ENCODE results near the gene NPC1L1. TPM values are rescaled to one million over a fixed set of nuclear protein-coding genes. Genes with fewer than 3 reads are reported as not detected.
A peak's percentile ranks its signal among the peaks of the same experiment; 100 is the strongest.

The NPC1L1 gene
- polyA plus RNA-seq, 1 donor (not counting 4 experiments of a cell fraction or from before 2014, with no cell fraction given): 0.01 TPM

GRCh38 chr7:44535348-44536064, 5.6 kb downstream of the NPC1L1 start:
- Histone ChIP-seq H3K4me3 (ENCODE audit: control insufficient read depth in 2 of 3, extremely low read depth in 1 of 3, insufficient read depth in 2 of 3, low read depth in 1 of 3, low read length in 3 of 3) (no peak overlapping the region), H3K27ac (ENCODE audit: control insufficient read depth, insufficient read depth, low read length) (no peak overlapping the region), H4K20me1 (ENCODE audit: control insufficient read depth, extremely low read depth, insufficient read depth, low read length) (no peaks in the 10 kb centered on the region), H3K79me2 (ENCODE audit: control insufficient read depth, insufficient read depth, low read length) (no peaks in the 10 kb centered on the region), H3K4me2 (ENCODE audit: control insufficient read depth, extremely low read depth, insufficient read depth, low read depth, low read length) (no peak overlapping the region), H3K9ac (ENCODE audit: control insufficient read depth, extremely low read depth, insufficient read depth, low read length) (no peak overlapping the region), H3K27me3 (ENCODE audit: control insufficient read depth, extremely low read depth, insufficient read depth, low read length) (no peaks in the 10 kb centered on the region), H3K36me3 (ENCODE audit: control insufficient read depth in 2 of 2, extremely low read depth in 1 of 2, insufficient read depth in 2 of 2, low read length in 2 of 2) (no peaks in the 10 kb centered on the region), H2AFZ (ENCODE audit: control insufficient read depth, low read length) (no peak overlapping the region), H3K4me1 (ENCODE audit: control insufficient read depth, extremely low read depth, insufficient read depth, low read length) (no peaks in the 10 kb centered on the region), H3K9me3 (ENCODE audit: control insufficient read depth, low read depth, low read length) (no peaks in the 10 kb centered on the region), H3K9me1 (ENCODE audit: control insufficient read depth, extremely low read depth, insufficient read depth, low read length) (no peaks in the 10 kb centered on the region)
- dilution Hi-C loops (cut with MboI; ENCODE audit: extremely low pct_ligation_motif_present, low sequenced_read_pairs): no loop called here
- TF ChIP-seq EZH2 (IDR thresholded peaks at IDR 0.05; ENCODE audit: low read length) (no peak), CTCF (optimal IDR thresholded peaks at IDR 0.05 in 1 of 3, IDR thresholded peaks at IDR 0.05 in 1 of 3, conservative IDR thresholded peaks at IDR 0.05 in 1 of 3; ENCODE audit: extremely low read depth in 1 of 3, insufficient read depth in 2 of 3, low read length in 3 of 3) (no peak)
- FAIRE-seq (no peak), DNase-seq (ENCODE audit: low read depth, low spot score) (no peak)

GRCh38 chr7:44534501-44534900, 6.6 kb downstream of the NPC1L1 start:
- no peak overlapping the region for H2AFZ ChIP-seq (ENCODE audit: control insufficient read depth, low read length)
- H3K9me3 ChIP-seq (ENCODE audit: control insufficient read depth, low read depth, low read length): no peaks in the 10 kb centered on the region
- no peaks in the 10 kb centered on the region for H3K27me3 ChIP-seq (ENCODE audit: control insufficient read depth, extremely low read depth, insufficient read depth, low read length)
- peak; percentile 72 to 82 (median 82) for TF ChIP-seq CTCF (optimal IDR thresholded peaks at IDR 0.05 in 1 of 3, IDR thresholded peaks at IDR 0.05 in 1 of 3, conservative IDR thresholded peaks at IDR 0.05 in 1 of 3; ENCODE audit: extremely low read depth in 1 of 3, insufficient read depth in 2 of 3, low read length in 3 of 3)
- TF ChIP-seq EZH2 (IDR thresholded peaks at IDR 0.05; ENCODE audit: low read length): no peak
- no peaks in the 10 kb centered on the region for H3K4me1 ChIP-seq (ENCODE audit: control insufficient read depth, extremely low read depth, insufficient read depth, low read length)
- no peaks in the 10 kb centered on the region for H3K9me1 ChIP-seq (ENCODE audit: control insufficient read depth, extremely low read depth, insufficient read depth, low read length)
- H3K4me2 ChIP-seq (ENCODE audit: control insufficient read depth, extremely low read depth, insufficient read depth, low read depth, low read length): no peak overlapping the region
- no peak overlapping the region for H3K27ac ChIP-seq (ENCODE audit: control insufficient read depth, insufficient read depth, low read length)
- dilution Hi-C loops (cut with MboI; ENCODE audit: extremely low pct_ligation_motif_present, low sequenced_read_pairs): no loop called here
- no peak overlapping the region for H3K9ac ChIP-seq (ENCODE audit: control insufficient read depth, extremely low read depth, insufficient read depth, low read length)
- DNase-seq (ENCODE audit: low read depth, low spot score) (no peak), FAIRE-seq (peak; percentile 49)
- H4K20me1 ChIP-seq (ENCODE audit: control insufficient read depth, extremely low read depth, insufficient read depth, low read length): no peaks in the 10 kb centered on the region
- no peak overlapping the region for H3K4me3 ChIP-seq (ENCODE audit: control insufficient read depth in 2 of 3, extremely low read depth in 1 of 3, insufficient read depth in 2 of 3, low read depth in 1 of 3, low read length in 3 of 3)
- no peaks in the 10 kb centered on the region for H3K36me3 ChIP-seq (ENCODE audit: control insufficient read depth in 2 of 2, extremely low read depth in 1 of 2, insufficient read depth in 2 of 2, low read length in 2 of 2)
- H3K79me2 ChIP-seq (ENCODE audit: control insufficient read depth, insufficient read depth, low read length): no peaks in the 10 kb centered on the region

All from keratinocyte (primary cell).